NCI-H146 treated with DMSO at 0.1 percent for 48 hours (cell line): Measurements from ENCODE around the gene C7orf33.
"Not testable (repeated sequence)": the region's sequence is repeated elsewhere in the genome, so short reads cannot be mapped to it uniquely, and the experiment has no call there.

Experiments used
- DNase-seq: peaks from one replicate; lab custom pipeline; 2025; ENCODE audit not compliant: unreplicated experiment; lab: John Stamatoyannopoulos, UW

C7orf33 gene

GRCh38 chr7:148579366-148579765 is 11.2 kb upstream of the C7orf33 start:
- DNase-seq, result no peak

GRCh38 chr7:148580446-148580845 is 10.1 kb upstream of the C7orf33 start:
- no peak for DNase-seq

- no peak for DNase-seq
These were observed 8.9 kb upstream of the C7orf33 start for GRCh38 chr7:148581624-148582023.

- DNase-seq, result no peak
These were observed 6.3 kb upstream of the C7orf33 start for GRCh38 chr7:148584154-148584827.

- no peak for DNase-seq
These were observed 5.2 kb upstream of the C7orf33 start for GRCh38 chr7:148585399-148585798.

- no peak for DNase-seq
These were observed 3.5 kb upstream of the C7orf33 start for GRCh38 chr7:148587076-148587475.

GRCh38 chr7:148588168-148588567 is 2.4 kb upstream of the C7orf33 start:
- DNase-seq, result no peak

- DNase-seq, result no peak
These were observed 1.9 kb upstream of the C7orf33 start for GRCh38 chr7:148588670-148589131.

- no peak for DNase-seq
These were observed 926 bp upstream of the C7orf33 start for GRCh38 chr7:148589640-148590039.

- not testable (repeated sequence) for DNase-seq
These were observed 5.8 kb downstream of the C7orf33 start for GRCh38 chr7:148596354-148596753.

GRCh38 chr7:148598351-148598750 is 7.8 kb downstream of the C7orf33 start:
- DNase-seq, result no peak

- no peak for DNase-seq
These were observed 14.8 kb downstream of the C7orf33 start for GRCh38 chr7:148605350-148605749.

GRCh38 chr7:148607151-148607661 is 16.6 kb downstream of the C7orf33 start:
- no peak for DNase-seq

- DNase-seq, result no peak
These were observed 18.6 kb downstream of the C7orf33 start for GRCh38 chr7:148609045-148609725.

- DNase-seq, result no peak
These were observed 21.1 kb downstream of the C7orf33 start for GRCh38 chr7:148611692-148612091.

GRCh38 chr7:148615085-148615730 is 24.6 kb downstream of the C7orf33 start:
- DNase-seq, result no peak

GRCh38 chr7:148620749-148621359 is 30.3 kb downstream of the C7orf33 start:
- no peak for DNase-seq

GRCh38 chr7:148621563-148621962 is 31.0 kb downstream of the C7orf33 start:
- DNase-seq, result no peak

- no peak for DNase-seq
These were observed 32.5 kb downstream of the C7orf33 start for GRCh38 chr7:148622887-148623585.

- DNase-seq, result no peak
These were observed 33.2 kb downstream of the C7orf33 start for GRCh38 chr7:148623586-148624282.
